Mesenchymal stem cell (in vitro differentiated cells and primary cell): ENCODE measurements around the gene MAD2L2.

Experiments
- DNase-seq: peaks from one replicate; pipeline ENCODE4 v3.0.0-alpha.2; 2013
- H2AFZ ChIP-seq: one replicate; pipeline ENCODE4 v1.6.1; 2013; ENCODE audit warnings: low read depth, mild to moderate bottlenecking, control low read depth, inconsistent platforms, low read length, moderate library complexity
- H2AK5ac ChIP-seq: 2 replicates; pipeline ENCODE4 v1.6.1; 2013; ENCODE audit warnings: low read length, moderate library complexity, mild to moderate bottlenecking, inconsistent platforms; ENCODE audit not compliant: severe bottlenecking
- H2BK120ac ChIP-seq: one replicate; pipeline ENCODE4 v1.6.1; 2013; ENCODE audit warnings: low read depth, mild to moderate bottlenecking, inconsistent platforms, low read length, moderate library complexity
- H2BK12ac ChIP-seq, 2 experiments: one replicate each; pipeline ENCODE4 v1.6.1; 2013; ENCODE audit warnings: inconsistent platforms in 2 of 2, low read length in 2 of 2, mild to moderate bottlenecking in 2 of 2, moderate library complexity in 2 of 2, control low read depth in 1 of 2
- H2BK15ac ChIP-seq: one replicate; pipeline ENCODE4 v1.6.1; 2013; ENCODE audit warnings: mild to moderate bottlenecking, low read depth, inconsistent platforms; ENCODE audit not compliant: poor library complexity, severe bottlenecking
- H2BK5ac ChIP-seq: 2 replicates; pipeline ENCODE4 v1.6.1; 2013; ENCODE audit warnings: low read depth, mild to moderate bottlenecking, low read length, control low read depth, inconsistent platforms; ENCODE audit not compliant: poor library complexity, severe bottlenecking
- H3K14ac ChIP-seq, 2 experiments: one replicate each; pipeline ENCODE4 v1.6.1; 2013; ENCODE audit warnings: inconsistent platforms in 2 of 2, low read length in 2 of 2, control low read depth in 1 of 2, mild to moderate bottlenecking in 1 of 2, moderate library complexity in 1 of 2
- H3K18ac ChIP-seq, 2 experiments: one replicate each; pipeline ENCODE4 v1.6.1; 2013; ENCODE audit warnings: inconsistent platforms in 2 of 2, low read length in 2 of 2, control low read depth in 1 of 2, low read depth in 1 of 2, mild to moderate bottlenecking in 1 of 2
- H3K23ac ChIP-seq, 2 experiments: one replicate each; pipeline ENCODE4 v1.6.1; 2013; ENCODE audit warnings: inconsistent platforms in 2 of 2, low read length in 2 of 2, mild to moderate bottlenecking in 2 of 2, moderate library complexity in 2 of 2, control low read depth in 1 of 2
- H3K27ac ChIP-seq: 2 replicates; pipeline ENCODE4 v1.5.1; 2013; ENCODE audit warnings: mild to moderate bottlenecking, moderate library complexity, low read length, control low read depth, inconsistent platforms; ENCODE audit not compliant: poor library complexity, severe bottlenecking
- H3K27me3 ChIP-seq, 2 experiments: 2 replicates each; pipeline versions ENCODE4 v1.6.1 to v1.7.0; 2013; ENCODE audit warnings: low read length in 2 of 2, mild to moderate bottlenecking in 2 of 2, moderate library complexity in 2 of 2, control low read depth in 1 of 2, inconsistent platforms in 1 of 2; ENCODE audit not compliant: control insufficient read depth in 1 of 2, insufficient read depth in 1 of 2
- H3K36me3 ChIP-seq, 2 experiments: 2 replicates each; pipeline versions ENCODE4 v1.6.1 to v1.7.0; 2013; ENCODE audit warnings: low read length in 2 of 2, control low read depth in 1 of 2, inconsistent platforms in 1 of 2, low read depth in 1 of 2, mild to moderate bottlenecking in 1 of 2; ENCODE audit not compliant: insufficient read depth in 2 of 2, control insufficient read depth in 1 of 2
- H3K4ac ChIP-seq, 2 experiments: one replicate each; pipeline ENCODE4 v1.6.1; 2013; ENCODE audit warnings: inconsistent platforms in 2 of 2, low read length in 2 of 2, mild to moderate bottlenecking in 2 of 2, moderate library complexity in 2 of 2, control low read depth in 1 of 2, low read depth in 1 of 2
- H3K4me1 ChIP-seq: 2 replicates; pipeline ENCODE4 v1.6.1; 2013; ENCODE audit warnings: low read depth, low read length, control low read depth; ENCODE audit not compliant: control insufficient read depth, insufficient read depth
- H3K4me2 ChIP-seq: 2 replicates; pipeline ENCODE4 v1.6.1; 2013; ENCODE audit warnings: low read length, mild to moderate bottlenecking, inconsistent platforms; ENCODE audit not compliant: poor library complexity, severe bottlenecking
- H3K4me3 ChIP-seq, 2 experiments: 2 replicates each; pipeline versions ENCODE4 v1.5.1 to v1.7.0; 2013; ENCODE audit warnings: low read length in 2 of 2, mild to moderate bottlenecking in 2 of 2, control low read depth in 1 of 2, low read depth in 1 of 2; ENCODE audit not compliant: insufficient read depth in 1 of 2
- H3K79me1 ChIP-seq: replicated peaks from 2 replicates; pipeline ENCODE4 v1.6.1; 2013; ENCODE audit warnings: mild to moderate bottlenecking, control low read depth, low read length, inconsistent platforms; ENCODE audit not compliant: poor library complexity, severe bottlenecking
- H3K9ac ChIP-seq: 2 replicates; pipeline ENCODE4 v1.7.0; 2013; ENCODE audit warnings: mild to moderate bottlenecking, low read length, moderate library complexity
- H3K9me3 ChIP-seq: 2 replicates; pipeline ENCODE4 v1.7.0; 2013; ENCODE audit warnings: mild to moderate bottlenecking, low read length; ENCODE audit not compliant: control insufficient read depth
- H4K8ac ChIP-seq: one replicate; pipeline ENCODE4 v1.6.1; 2013; ENCODE audit warnings: inconsistent platforms, mild to moderate bottlenecking, low read length, moderate library complexity
- H4K91ac ChIP-seq: one replicate; pipeline ENCODE4 v1.6.1; 2013; ENCODE audit warnings: mild to moderate bottlenecking, low read length, inconsistent platforms
- WGBS: methylation state at CpG from one replicate; pipeline ENCODE4 v1.1.7; 2013; ENCODE audit warnings: mixed read lengths; 5-methylcytosine and 5-hydroxymethylcytosine counted together

MAD2L2 gene

DNA sequence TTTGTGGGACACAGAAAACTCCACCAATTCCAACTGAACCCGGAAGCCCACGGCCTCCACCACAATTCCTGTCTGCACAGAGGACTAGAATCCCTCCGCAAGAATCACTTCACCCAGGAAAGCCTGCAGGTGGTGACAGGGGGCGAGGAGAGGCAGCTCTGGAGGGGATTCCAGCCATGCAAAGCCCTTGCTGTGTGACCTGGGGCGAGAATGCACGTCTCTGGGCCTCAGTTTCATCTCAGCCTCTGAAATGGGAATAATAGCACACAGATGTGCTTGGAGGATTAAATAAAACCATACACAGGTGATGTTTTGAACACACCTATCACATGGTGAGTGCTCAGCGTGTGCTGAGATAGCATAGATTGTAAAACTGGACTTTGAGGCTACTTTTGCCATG, 40.8 kb downstream of the MAD2L2 start:
- no peak overlapping the region for H3K9ac ChIP-seq
- no peaks in the 10 kb centered on the region for H3K4me1 ChIP-seq
- no peak overlapping the region for H2BK12ac ChIP-seq
- H3K9me3 ChIP-seq, result no peaks in the 10 kb centered on the region
- no peak overlapping the region for H2AFZ ChIP-seq
- H3K79me1 ChIP-seq, result no peaks in the 10 kb centered on the region
- H2BK5ac ChIP-seq, result no peak overlapping the region
- no peak overlapping the region for H3K4me3 ChIP-seq
- H3K4me2 ChIP-seq, result no peak overlapping the region
- WGBS, result 58% methylated on average over 6 of the region's 7 CpGs
- H3K27me3 ChIP-seq, result peaks cover 18 to 71% of the 10 kb centered on the region in 2 experiments
- no peak overlapping the region for H3K18ac ChIP-seq
- H3K14ac ChIP-seq, result no peak overlapping the region
- no peak overlapping the region for H3K4ac ChIP-seq
- no peak overlapping the region for H2AK5ac ChIP-seq
- H3K23ac ChIP-seq, result no peak overlapping the region
- H2BK15ac ChIP-seq, result no peak overlapping the region
- no peak overlapping the region for H4K8ac ChIP-seq
- no peaks in the 10 kb centered on the region for H3K36me3 ChIP-seq
- no peak overlapping the region for H4K91ac ChIP-seq
- no peak for DNase-seq
- H3K27ac ChIP-seq, result no peak overlapping the region
- H2BK120ac ChIP-seq, result no peak overlapping the region

DNA sequence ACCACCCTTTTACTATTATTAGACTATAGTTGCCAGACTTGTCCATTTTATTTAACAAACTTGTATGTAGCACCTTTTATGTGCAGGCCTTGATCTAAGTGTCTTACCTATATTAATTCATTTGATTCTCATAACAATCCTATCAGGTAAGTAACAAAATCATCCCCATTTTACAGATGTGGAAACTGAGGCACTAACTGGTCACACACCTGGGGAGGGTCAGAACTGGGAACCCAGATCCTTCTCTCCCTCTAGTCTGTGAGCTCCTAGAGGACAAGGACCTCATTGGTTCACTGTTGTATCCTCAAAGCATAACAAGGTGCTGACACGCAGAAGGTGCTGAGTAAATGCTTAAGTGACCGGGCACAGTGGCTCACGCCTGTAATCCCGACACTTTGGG, 41.6 kb downstream of the MAD2L2 start:
- H3K4me1 ChIP-seq, result no peaks in the 10 kb centered on the region
- no peaks in the 10 kb centered on the region for H3K79me1 ChIP-seq
- no peak overlapping the region for H2AK5ac ChIP-seq
- DNase-seq, result no peak
- H3K18ac ChIP-seq, result no peak overlapping the region
- H2BK12ac ChIP-seq, result no peak overlapping the region
- no peak overlapping the region for H3K27ac ChIP-seq
- H2BK5ac ChIP-seq, result no peak overlapping the region
- no peak overlapping the region for H3K14ac ChIP-seq
- H3K4me3 ChIP-seq, result no peak overlapping the region
- H3K9ac ChIP-seq, result no peak overlapping the region
- no peak overlapping the region for H3K23ac ChIP-seq
- peaks cover 18 to 78% of the 10 kb centered on the region in 2 experiments for H3K27me3 ChIP-seq
- no peak overlapping the region for H3K4me2 ChIP-seq
- no peak overlapping the region for H4K8ac ChIP-seq
- H3K36me3 ChIP-seq, result no peaks in the 10 kb centered on the region
- no peak overlapping the region for H4K91ac ChIP-seq
- WGBS, result 89% methylated on average over 4 of the region's 4 CpGs
- no peaks in the 10 kb centered on the region for H3K9me3 ChIP-seq
- H2BK15ac ChIP-seq, result no peak overlapping the region
- H2AFZ ChIP-seq, result no peak overlapping the region
- H3K4ac ChIP-seq, result no peak overlapping the region
- H2BK120ac ChIP-seq, result no peak overlapping the region

DNA sequence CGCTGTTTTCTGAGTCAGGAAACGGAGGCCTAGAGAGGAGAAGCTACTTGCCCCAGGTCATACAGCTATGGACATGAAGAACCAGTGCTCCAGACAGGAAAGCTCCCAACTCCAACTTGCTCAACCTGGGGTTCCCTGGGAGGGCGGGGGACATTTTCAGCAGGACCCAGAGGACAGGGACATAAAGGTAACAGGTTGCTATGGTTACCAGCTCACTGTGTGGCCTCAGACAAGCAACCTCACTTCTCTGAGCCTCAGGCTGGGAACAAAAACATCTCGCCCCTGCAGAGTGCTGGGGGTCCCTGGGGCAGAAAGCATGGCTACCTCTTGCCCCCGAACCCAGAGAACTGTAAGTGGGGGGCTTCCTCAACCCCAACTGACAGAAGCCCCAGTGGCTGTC, 42.8 kb downstream of the MAD2L2 start:
- Histone ChIP-seq H3K27ac (no peak overlapping the region), H2AFZ (no peak overlapping the region), H4K91ac (no peak overlapping the region), H3K23ac (no peak overlapping the region), H3K14ac (no peak overlapping the region), H3K9ac (no peak overlapping the region), H2BK12ac (no peak overlapping the region), H2BK5ac (no peak overlapping the region), H3K4me2 (no peak overlapping the region), H3K4ac (no peak overlapping the region), H3K36me3 (no peaks in the 10 kb centered on the region), H3K79me1 (no peaks in the 10 kb centered on the region), H3K9me3 (no peaks in the 10 kb centered on the region), H2AK5ac (no peak overlapping the region), H3K27me3 (peaks cover 18 to 76% of the 10 kb centered on the region in 2 experiments), H3K4me1 (no peaks in the 10 kb centered on the region), H3K4me3 (no peak overlapping the region), H2BK120ac (no peak overlapping the region), H2BK15ac (no peak overlapping the region), H3K18ac (no peak overlapping the region), H4K8ac (no peak overlapping the region)
- whole genome bisulfite sequencing, result 55% methylated on average over 5 of the region's 5 CpGs
- no peak for DNase-seq

DNA sequence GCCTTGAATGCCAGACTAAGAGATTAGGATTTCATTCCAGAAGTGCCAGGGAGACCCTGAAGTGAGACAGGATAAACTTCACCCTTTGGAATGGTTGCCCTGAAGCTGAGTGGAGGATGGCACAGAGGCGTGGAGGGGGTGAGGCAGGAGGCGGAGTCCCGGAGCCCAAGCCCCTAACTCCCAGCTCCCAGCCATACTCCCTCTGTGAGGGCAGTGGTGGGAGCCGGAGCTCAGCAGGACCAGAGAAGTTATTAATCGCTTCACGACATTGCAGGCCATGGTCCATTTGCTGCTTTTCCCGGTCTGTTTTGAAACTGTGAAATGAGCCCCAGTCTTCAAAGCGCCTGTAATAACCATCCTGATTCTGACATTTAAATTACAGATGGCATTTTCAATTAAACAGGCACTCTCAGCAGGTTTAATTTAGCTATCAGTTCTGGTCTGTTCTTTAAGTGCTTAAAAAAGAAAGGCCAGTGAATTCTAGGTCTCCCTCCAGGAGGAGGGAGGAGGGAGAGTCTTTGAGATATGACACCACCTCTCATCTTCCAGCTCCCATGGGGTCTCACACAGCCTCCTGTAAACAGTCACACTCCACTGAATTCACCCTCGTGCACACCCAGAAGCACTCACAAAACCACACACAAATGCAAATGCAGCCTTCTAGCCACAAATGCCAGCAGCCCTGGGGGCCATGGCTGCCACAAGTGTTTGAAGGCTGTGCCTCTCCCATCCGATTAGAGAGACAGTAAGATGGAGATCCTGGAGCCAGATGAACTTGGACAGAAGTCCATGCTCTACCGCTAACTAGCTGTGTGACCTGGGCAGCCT, 46.4 kb downstream of the MAD2L2 start:
- no peak overlapping the region for H3K9ac ChIP-seq
- no peaks in the 10 kb centered on the region for H3K79me1 ChIP-seq
- H3K27me3 ChIP-seq, result peaks cover 20 to 76% of the 10 kb centered on the region in 2 experiments
- H2AK5ac ChIP-seq, result no peak overlapping the region
- H3K23ac ChIP-seq, result no peak overlapping the region
- H2BK12ac ChIP-seq, result no peak overlapping the region
- no peak for DNase-seq
- H3K18ac ChIP-seq, result no peak overlapping the region
- H2BK5ac ChIP-seq, result no peak overlapping the region
- H3K27ac ChIP-seq, result no peak overlapping the region
- WGBS, result 76% methylated on average over 11 of the region's 11 CpGs
- no peaks in the 10 kb centered on the region for H3K4me1 ChIP-seq
- H3K4ac ChIP-seq, result no peak overlapping the region
- no peak overlapping the region for H2AFZ ChIP-seq
- no peak overlapping the region for H4K8ac ChIP-seq
- no peak overlapping the region for H3K4me3 ChIP-seq
- H3K14ac ChIP-seq, result no peak overlapping the region
- no peaks in the 10 kb centered on the region for H3K36me3 ChIP-seq
- no peaks in the 10 kb centered on the region for H3K9me3 ChIP-seq
- H4K91ac ChIP-seq, result no peak overlapping the region
- H2BK15ac ChIP-seq, result no peak overlapping the region
- H2BK120ac ChIP-seq, result no peak overlapping the region
- H3K4me2 ChIP-seq, result no peak overlapping the region
